GM18505 (cell line): ENCODE results near the gene ST8SIA6.

Experiments used
- ATAC-seq: cut with Tn5 transposase; IDR thresholded peaks from one replicate; pipeline ENCODE4 v1.9.1; 2021; ENCODE audit not compliant: unreplicated experiment
- POLR2A ChIP-seq: IDR thresholded peaks from 4 replicates; pipeline ENCODE4 v1.6.1; 2011; ENCODE audit warnings: borderline replicate concordance; ENCODE audit not compliant: insufficient read depth, insufficient read length; ENCODE audit errors: extremely low read depth

ST8SIA6 gene

DNA sequence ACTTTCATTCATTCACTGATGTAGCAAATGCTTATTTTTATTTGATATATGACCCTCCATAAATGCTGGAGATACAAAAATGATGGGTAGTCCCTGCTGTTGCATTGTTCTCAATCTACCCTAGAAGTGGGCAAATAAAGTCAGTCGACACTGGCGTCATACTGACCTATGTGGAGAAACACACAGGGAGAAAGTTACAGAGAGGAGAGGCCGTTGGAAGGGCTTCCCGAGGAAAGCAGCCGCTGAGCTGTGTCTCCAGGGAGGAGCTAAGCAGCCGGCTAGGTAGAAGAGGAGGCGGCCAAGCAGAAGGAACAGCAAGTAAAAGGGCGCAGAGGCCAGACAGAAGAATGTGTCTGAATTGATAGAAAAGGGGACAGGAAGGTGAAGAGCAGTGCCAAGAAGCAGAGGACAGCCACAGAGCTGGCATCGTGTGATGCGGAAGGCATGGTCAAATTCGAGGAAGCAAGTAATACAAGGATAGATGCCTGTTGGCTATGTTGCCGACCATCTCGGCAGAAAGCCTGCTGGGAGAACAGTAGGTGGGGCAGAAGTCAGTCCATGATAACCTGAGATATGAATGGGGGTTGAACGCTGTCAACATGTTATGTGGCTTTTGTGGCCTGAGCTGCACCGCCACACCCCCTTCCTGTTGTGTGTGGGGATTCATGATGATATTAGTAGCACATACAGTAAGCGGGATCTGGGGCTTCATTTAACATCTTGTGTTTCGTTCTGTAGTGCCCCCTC, 25.9 kb downstream of the ST8SIA6 start:
- no peak for TF ChIP-seq POLR2A
- ATAC-seq, result peak; percentile 76

DNA sequence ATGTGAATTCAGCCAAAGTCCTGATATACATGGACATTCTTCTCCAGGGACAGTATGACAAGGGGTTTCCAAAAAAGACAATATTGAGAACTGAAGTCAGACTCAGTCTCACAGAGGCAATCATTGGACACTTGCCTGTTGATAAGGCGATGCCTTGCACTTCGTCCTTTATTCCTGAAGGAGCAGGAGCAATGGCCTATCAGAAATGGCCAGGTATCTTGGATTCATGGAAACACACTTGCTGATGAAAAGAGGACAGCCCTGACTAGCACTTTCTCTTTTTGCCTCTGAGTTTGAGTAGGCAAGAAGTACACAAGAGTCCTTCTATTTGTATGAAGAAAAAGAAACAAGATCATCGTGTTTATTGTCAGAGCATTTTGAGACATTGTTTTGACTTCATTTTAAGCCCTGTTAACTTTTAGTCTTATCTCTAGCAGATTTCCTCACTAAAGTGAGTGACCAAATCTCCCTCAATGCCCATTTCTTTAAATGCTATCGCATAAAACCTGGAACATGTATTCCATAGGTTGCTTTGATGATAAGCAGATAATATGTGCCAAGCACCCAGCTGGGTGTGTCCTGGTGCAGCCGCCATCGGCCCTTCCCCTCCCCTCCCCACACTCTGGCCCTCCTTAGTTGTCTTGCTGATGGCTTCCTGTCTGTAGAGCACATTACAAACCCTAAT, 26.6 kb downstream of the ST8SIA6 start:
- ATAC-seq, result peak; percentile 19
- TF ChIP-seq POLR2A, result no peak

DNA sequence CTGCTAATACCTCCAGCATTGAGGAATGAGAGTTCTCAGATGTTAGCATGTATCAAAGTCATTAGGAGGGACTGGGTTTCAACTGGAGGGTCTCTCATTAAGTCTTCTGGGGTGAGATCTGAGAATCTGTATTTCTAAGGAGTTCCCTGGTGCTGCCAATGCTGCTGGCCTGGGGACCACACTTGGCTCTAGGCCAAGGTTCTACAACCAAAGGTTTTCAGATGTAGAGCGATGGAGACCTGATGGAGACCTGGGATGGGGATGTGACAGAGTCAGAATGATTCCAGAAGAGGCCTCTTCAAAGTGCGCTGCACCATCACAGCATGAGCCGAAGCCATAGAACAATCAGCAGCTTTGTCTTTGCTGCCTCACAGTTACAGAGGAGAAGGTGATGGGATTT, 27.2 kb downstream of the ST8SIA6 start:
- no peak for TF ChIP-seq POLR2A
- ATAC-seq, result no peak

DNA sequence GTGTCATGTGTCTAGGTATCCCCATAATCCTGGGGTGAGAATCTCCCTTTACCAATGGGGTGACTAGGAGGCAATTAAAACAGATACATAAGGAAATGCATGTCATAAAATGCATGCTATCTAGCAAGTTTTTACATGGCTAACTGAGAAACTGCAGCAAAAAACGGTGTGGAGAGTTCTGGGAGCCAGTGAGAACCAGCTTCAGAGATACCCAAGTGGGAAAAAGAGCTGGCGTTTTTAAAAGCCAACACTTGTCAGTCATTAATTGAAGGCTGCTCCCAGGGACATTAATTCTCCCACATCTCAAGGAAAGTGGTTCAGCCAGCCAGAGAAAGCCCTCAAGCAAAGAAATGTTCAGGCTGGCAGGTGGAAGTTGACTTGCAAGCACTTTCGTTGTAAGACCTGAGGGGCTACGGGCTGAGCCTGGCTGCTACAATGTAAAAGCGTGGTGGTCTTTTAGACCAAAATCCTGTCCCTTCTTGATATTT, 28.1 kb downstream of the ST8SIA6 start:
- ATAC-seq, result no peak
- TF ChIP-seq POLR2A, result no peak

DNA sequence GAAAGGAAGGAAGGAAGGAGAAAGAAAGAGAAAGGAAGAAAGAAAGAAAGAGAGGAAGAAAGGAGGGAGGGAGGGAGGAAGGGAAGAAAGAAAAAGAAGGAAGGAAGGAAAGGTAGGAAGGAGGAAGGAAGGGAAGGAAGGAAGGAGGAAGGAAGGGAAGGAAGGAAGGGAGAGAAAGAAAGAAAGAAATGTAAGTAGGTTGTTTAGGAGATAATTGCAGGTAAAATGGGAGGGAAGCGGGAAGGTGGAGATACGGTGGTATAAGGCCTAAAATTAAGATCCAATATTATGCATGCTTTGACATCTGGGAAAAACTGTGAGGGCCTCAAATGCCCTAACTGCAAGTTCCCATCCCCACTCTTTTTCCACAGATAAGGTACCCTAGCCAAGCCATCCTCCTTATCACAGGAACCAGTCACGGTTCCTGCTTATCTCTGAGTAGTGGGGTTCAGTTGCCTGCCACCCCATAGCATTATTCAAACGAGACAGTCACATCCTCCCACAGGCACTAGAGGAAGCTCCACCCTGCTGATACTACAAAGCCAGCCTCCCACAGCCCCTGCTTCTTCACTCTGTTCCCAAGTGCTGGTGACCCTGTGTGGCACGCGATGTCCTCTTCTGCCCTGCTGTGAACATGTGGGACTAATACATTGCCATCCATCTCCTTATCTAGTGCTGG, 28.7 kb downstream of the ST8SIA6 start:
- ATAC-seq, result no peak
- no peak for TF ChIP-seq POLR2A

DNA sequence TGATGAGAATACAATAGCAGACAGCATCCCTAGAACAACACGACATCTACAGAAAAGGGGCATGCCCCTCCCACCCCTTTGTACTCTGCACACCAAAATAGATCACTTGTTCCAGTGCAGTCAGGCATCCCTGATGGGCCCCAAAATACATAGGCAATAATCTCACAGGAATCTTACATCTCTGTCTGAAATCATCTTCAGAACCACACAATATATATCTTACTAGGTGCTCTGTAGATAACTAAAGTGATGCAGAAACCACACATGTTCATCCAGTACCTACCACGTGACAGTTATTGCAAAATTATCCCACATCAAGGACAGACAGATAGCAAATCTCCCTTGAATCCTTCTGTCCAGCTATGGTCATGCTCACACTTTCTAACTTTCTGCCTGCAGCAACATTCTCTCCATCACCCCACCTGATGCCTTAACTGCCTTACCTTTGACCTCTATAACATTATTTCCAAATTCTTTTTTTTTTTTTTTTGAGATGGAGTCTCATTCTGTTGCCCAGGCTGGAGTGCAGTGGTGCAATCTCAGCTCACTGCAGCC, 30.7 kb downstream of the ST8SIA6 start:
- no peak for ATAC-seq
- no peak for TF ChIP-seq POLR2A

DNA sequence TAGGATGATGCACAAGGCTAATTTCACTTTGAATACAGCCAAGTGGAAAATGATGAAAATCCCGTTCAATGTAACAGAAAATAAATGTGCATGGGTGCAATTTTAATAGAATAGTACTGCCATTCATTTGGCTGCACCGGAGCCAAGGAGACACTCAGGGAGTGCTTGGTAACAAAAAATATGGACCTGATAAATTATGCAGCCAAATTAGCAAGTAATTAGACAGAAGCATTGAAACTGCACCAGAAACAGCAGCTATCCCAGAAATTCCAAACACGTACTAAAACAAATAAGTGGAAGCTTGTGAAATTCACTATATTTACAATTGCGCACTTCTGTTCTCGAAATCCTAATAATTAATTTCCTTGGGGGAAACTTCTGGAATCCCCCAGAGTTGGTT, 31.5 kb downstream of the ST8SIA6 start:
- ATAC-seq, result no peak
- no peak for TF ChIP-seq POLR2A

DNA sequence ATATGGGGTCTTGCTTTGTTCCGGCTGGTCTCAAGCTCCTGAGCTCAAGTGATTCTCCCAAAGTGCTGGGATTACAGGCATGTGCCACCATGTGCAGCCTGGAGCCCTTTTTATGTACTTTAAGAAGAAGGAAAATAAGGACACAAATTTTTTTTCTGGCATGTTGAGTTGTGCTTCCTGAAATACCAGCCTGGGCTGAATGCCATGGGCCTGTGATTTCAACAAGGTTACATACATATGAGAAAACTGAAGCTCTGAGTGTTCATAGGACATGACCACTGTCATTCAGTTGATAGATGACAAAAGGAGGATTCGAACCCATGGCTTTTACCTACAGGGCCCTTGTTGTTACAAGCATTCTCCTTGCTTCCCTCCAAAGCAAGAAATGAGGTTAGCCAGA, 36.1 kb downstream of the ST8SIA6 start:
- ATAC-seq, result no peak
- TF ChIP-seq POLR2A, result no peak

DNA sequence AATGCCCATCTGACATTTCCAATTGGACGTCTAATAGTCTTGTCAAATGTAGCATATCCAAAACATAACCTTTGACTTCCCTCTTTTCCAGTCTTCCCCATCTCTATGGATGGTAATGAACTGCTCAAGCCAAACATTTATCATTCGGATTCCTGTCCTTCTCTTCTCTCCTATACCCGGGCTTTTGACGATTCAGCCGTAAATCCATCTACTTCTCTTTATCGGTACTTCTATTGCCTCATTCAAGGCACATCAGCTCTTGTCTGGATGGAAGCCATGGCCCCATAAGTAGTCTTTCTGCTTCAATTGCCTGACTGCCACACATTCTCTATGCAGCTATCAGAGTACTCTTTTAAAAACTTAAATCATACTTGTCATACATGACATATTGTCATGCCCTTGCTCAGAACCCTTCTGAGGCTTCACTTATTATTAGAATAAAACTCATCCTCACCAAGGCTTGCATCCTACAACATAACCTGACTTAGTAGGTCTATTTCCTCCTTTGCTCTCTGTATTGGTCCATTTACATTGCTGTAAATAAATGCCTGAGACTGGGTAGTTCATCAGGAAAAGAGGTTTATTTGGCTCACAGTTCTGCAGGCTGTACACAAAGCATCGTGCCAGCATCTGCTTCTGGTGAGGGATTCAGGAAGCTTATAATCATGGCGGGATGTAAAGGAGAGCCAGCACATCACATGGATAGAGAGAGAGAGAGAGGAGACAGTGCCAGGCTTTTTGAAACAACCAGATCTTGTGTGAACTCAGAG, 37.8 kb downstream of the ST8SIA6 start:
- TF ChIP-seq POLR2A, result no peak
- no peak for ATAC-seq

DNA sequence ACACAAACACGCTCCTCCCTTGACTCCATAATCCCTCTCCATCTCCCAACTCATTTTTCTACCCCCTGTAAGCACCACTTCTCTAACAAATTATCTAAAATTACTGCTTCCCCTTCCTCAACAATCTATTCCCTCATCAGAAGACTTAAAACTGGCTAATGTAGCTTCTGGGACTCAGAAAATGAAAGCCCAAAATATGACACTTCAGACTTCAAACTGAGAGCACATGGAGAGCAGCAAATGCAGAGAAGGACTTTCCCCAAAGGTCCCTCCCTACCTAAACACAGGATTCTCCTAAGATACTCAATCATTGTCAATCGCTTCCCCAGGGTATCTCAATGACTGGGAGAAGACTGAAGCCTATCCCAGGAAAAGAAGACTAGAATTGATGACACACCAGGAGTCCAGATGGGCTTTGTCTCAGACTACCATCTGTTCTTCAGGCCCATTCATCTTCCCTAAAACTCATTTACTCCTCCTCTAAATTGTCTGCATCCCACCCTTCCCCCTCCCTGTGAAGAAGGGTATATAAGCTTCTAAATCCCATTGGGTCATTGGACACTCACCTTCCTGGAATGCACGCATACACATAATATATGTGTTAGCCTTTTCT, 39.2 kb downstream of the ST8SIA6 start:
- ATAC-seq, result no peak
- TF ChIP-seq POLR2A, result no peak

DNA sequence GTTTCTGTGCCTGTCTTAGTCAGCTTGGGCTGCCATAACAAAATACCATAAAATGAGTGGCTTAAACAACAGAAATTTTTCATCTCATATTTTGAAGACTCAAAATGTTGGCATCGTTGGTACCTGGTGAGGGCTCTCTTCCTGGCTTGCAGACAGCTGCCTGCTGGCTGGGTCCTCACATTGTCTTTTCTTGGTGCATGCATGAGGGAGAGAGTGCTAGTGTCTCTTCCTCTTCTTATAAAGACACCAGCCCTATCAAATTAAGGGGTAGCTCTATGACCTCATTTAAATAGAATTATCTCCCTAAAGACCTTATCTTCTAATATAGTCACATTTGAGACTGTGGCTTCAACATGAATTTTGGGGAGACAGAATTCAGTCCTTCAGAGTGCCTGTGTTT, 39.9 kb downstream of the ST8SIA6 start:
- no peak for TF ChIP-seq POLR2A

DNA sequence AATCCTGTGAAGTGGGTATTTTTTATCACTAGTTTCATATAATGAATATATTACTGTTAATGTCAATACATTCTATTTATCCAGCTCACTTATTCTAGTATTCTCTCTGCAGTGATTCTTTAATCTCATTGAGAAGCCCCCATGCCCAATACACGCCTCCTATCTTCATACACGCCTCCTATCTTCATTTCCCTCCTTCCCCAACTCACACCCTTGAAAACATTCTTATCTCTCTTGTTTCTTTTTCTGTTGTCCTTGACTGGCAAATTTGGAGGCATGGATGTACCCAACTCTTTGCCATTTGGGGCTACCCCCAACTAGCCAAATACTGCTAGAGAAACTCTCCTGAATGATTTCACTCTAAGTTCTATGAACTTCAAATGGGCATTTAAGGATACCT, 40.5 kb downstream of the ST8SIA6 start:
- no peak for TF ChIP-seq POLR2A
- ATAC-seq, result no peak

More for the DNA sequence above, 39.9 kb downstream of the ST8SIA6 start:
- ATAC-seq, result no peak
